Endothelial cell of hepatic sinusoid (primary cell): ENCODE results near the gene PRKCH.

Source experiments
- in situ Hi-C: cut with HindIII; loops from 2 replicates; pipeline ENCODE4 v1.10.0; 2017; ENCODE audit warnings: low sequenced_read_pairs

PRKCH gene

DNA sequence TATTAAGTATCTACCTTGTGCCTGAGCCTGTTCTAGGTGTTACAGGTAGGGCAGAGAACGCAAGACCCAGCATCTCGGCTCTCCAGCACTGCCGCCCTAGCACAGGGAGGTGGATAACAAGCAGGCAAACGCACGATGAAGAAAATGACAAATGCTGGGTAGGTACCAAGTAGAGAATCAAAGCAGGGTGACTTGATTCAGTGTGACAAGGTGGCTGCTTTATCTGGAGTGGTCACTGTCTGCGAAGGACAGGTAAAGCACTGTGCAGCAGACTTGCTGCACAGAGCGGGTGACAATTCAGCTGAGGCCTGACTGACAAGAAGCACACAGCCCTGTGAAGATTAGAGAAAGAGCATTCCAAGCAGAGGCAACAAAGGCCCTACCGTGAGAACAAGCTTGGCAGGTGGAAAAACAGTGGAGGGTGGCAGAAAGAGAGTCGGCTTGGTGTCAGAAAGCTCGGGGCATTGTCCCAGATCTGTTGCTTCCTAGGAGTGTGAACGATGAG is 12.9 kb downstream of the PRKCH start:
- in situ Hi-C loops = no loop called here

DNA sequence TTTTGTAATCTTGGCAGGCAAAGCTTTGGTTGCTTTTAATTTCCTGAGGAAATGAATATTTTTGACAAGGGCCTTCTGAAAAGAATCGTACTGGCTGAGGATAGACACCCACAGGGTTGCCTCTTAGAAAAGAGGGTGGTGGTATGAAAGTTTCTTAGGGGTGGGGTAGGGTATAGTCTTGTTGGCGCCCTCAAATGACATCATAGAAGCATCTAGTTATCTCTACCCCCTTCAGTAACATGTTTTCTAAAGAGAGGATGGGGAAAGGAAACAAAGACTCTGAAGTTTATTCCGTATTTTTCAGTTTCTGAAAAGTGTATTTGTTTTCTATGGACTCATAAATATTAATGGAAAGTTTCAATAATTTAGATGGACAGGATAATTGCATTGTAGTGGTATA is 13.7 kb downstream of the PRKCH start:
- in situ Hi-C loops = no loop called here

GRCh38 chr14:61335671-61336275 is 14.4 kb downstream of the PRKCH start:
- in situ Hi-C loops = no loop called here

DNA sequence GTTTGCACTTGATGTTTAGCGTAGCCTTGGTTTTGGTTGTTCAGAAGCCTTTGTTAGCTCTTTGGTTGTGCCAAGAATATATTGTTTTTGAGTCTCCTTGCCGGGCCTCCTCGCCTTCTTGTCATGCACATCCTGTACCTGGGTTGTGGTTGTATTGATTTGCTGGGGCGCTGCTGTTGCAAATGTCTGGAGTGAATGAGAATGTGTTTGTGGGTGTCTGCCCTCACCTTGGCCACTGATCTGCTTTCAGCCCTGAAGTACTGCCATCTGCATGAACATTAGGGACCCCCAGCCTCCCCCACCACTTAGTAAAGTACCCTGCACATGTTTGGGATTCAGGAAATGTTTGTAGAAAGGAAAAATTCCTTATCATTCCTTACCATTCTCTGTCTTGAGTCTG is 16.5 kb downstream of the PRKCH start:
- in situ Hi-C loops = no loop called here

GRCh38 chr14:61338457-61338856 is 17.1 kb downstream of the PRKCH start:
- in situ Hi-C loops = no loop called here

- in situ Hi-C loops = no loop called here
Observed at GRCh38 chr14:61341275-61342206, 20.2 kb downstream of the PRKCH start.

DNA sequence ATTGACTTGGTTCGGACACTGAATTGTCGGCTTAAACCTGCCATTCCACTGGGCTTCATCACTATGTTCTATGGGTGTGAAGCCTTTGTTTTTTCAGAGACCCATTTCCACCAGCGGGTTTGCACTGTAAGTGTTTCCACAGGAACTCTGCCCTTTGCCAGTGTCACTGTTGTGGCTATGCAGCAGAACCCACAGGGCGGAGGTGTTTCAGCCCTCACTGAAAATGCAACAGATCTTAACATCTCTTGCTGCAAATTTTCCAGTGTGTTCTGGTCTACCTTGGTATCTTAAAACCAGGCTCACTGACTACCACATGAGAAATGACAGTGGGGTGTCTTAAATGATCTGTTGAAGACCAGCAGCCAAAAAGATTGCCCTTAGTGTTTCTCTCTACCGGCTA is 21.1 kb downstream of the PRKCH start:
- in situ Hi-C loops = no loop called here

DNA sequence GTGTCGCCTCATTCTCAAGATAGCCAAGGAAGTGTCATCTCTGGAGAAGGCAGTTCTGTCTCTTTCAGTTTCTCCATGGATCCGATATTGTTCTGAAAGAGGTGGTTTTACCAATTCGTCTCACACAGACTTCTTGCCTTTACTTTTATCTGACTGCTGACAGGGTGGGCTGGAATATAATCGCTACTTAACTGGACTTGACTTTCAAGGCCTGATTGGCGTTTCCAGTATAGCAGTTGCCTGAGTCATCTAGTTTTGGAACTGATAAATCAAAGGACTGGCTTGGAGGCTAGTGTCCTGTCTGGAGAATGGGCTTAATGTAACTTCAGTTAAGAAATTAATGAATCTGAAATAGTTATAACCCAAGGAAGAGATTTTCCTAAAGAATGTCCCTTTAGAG is 21.6 kb downstream of the PRKCH start:
- in situ Hi-C loops = no loop called here

- in situ Hi-C loops = no loop called here
Observed at GRCh38 chr14:61343471-61343870, 22.1 kb downstream of the PRKCH start.

DNA sequence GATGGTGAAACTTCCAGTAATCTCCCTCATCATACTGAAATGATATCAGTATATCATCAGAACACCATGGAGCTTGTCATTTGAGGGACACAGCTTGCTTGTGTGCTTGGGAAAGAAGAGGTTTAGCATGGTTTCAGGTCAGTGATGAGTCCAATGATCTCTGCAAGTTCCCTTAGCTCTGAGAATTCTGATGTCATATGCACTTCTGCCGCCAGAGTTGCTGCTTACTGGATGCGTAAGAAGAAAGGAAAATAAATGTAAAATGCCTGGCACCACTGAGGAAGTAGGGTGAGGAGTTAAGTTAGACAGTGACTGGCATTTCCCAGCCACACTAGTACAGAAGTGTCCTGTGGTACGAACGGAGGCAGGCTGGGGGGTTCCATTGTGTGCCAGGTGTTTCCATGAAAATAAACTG is 22.6 kb downstream of the PRKCH start:
- in situ Hi-C loops = no loop called here

- in situ Hi-C loops = loop anchor here (5.0 kb wide), 1 partner anchor 43 kb away; no protein-coding TSS in a partner anchor
Observed at GRCh38 chr14:61344437-61345150, 23.2 kb downstream of the PRKCH start.

DNA sequence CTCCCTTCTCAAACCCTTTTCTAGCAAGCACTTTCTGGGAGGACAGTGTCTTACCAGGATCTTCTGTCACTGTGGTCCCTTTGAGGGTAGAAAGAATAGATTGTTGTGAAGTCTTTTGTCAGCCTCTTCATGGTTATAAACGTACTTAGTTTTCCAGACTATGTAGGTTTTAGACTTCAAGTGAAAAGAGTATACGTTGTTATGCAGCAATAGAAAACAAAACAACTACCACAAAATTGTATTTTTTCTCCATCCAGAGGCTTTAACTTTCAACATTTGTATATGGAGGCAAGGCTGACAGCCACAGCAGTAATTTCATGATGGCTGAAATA is 23.7 kb downstream of the PRKCH start:
- in situ Hi-C loops = loop anchor here (5.0 kb wide), 1 partner anchor 42 kb away; no protein-coding TSS in a partner anchor

DNA sequence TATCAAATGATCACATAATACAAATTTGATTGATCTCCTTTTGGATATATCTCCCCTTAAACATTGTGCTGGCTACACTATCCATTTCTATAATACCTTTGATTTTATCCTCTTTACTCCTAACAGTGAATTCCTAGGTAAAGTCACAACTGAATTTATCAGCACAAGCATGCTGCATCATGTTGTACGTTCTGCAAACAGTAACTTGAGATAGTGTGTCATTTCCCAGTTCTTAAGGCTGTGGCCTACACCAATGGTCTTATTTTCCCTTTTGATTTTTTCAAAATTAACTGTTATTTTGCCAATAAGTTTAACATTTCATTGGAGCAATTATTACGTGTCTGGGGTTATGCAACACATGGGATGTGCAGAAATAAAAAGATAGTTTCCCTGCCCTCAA is 24.8 kb downstream of the PRKCH start:
- in situ Hi-C loops = loop anchor here (5.0 kb wide), 1 partner anchor 41 kb away; no protein-coding TSS in a partner anchor

DNA sequence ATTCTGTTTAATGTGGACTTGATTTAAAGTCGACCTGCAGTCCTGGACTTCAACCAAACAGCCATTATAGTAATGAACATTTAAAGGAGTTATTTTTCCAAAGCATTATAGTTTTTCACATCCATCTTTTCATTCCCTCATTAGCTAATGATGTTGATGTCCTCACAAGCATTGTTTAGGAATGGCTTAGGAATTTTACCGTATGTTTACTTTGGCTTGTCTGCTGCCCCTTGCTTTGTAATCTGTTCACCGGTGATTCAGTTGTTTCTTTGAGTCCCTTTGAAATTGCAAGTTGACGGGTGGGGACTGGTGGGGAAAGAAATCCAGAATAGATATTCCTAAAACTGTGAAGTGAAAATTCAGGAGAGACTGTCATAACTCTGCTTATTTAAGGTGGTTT is 25.4 kb downstream of the PRKCH start:
- in situ Hi-C loops = loop anchor here (5.0 kb wide), 1 partner anchor 41 kb away; no protein-coding TSS in a partner anchor

DNA sequence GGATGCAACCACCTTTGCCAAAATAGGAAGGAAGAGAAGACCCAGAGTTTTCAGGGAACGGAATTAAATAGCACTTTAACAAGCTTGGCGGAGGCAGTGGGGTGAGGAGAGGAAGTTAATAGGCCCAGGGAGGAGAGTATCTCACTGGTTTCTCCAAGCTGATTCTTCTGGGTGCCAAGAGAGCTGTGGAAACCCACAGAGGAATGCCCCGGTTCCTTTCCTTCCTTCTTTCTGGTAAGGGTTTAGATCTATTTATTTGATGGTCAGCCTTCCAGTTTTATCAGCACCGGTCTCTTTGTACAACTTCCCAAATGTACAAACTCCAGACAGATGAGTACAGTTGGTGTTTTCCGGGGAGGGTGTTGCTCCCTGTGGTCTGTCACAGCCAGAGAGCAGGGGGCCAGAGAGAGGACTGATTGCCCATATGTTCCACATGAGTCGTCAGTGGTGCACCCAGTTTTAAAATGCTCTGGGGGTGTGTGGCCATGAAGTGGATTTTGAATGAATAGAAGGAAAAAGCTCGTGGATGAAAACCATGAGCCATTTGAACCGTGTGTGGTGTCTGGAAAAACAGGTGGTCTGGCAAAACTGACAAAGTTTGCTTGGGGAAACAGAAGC is 26.6 kb downstream of the PRKCH start:
- in situ Hi-C loops = loop anchor here (5.0 kb wide), 1 partner anchor 39 kb away; no protein-coding TSS in a partner anchor

- in situ Hi-C loops = no loop called here
Observed at GRCh38 chr14:61350427-61351270, 29.3 kb downstream of the PRKCH start.

DNA sequence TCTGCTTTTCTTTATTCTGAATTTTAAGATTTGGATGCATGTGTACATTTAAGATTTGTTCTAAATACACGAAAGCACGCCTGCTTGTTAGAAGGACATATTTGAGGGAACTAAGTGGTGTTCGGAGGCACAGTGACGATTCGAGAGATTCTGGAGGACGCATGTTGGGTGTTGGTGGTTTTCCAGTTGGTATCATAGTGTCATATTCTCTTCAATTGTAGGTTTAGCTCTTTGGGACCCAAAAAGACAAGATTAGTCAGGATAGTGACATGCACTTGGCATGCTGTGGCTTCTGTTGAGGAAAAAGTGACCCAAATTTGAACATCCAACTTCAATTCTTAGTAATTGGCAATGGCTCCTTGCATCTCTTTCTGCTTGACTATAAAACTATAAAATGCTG is 30.1 kb downstream of the PRKCH start:
- in situ Hi-C loops = no loop called here

DNA sequence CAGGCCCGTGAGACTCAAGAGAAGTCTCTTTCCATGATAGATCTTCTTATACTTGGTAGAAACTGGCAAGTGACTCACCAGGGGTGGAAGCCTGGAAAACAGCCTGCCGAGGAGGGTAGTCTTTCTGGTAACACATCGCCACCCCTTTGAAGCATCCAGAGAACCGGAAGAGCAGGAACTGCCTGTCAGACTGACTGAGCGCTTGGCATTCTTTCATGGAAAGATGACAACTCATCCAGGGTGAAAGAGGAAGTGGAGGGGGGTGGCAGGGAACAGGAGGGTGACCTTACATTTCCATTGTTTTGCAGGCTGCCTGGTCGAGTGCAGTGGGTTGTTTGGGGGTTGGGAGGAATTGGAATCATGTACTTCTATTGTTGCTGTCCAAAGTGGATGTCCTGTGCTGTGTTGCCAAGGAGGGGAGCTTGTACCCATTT is 34.5 kb downstream of the PRKCH start:
- in situ Hi-C loops = no loop called here

GRCh38 chr14:61357123-61357522 is 35.7 kb downstream of the PRKCH start:
- in situ Hi-C loops = no loop called here
